ENCODE data around the gene NR2F2. TPM values are rescaled to one million over a fixed set of nuclear protein-coding genes. Genes with fewer than 3 reads are reported as not detected.

Gene NR2F2
- total RNA-seq, 5 donors from 2014 or later (not counting 1 experiment from before 2014, with no cell fraction given), result 0.32 to 0.53 (median 0.38) TPM; not detected in 2

DNA sequence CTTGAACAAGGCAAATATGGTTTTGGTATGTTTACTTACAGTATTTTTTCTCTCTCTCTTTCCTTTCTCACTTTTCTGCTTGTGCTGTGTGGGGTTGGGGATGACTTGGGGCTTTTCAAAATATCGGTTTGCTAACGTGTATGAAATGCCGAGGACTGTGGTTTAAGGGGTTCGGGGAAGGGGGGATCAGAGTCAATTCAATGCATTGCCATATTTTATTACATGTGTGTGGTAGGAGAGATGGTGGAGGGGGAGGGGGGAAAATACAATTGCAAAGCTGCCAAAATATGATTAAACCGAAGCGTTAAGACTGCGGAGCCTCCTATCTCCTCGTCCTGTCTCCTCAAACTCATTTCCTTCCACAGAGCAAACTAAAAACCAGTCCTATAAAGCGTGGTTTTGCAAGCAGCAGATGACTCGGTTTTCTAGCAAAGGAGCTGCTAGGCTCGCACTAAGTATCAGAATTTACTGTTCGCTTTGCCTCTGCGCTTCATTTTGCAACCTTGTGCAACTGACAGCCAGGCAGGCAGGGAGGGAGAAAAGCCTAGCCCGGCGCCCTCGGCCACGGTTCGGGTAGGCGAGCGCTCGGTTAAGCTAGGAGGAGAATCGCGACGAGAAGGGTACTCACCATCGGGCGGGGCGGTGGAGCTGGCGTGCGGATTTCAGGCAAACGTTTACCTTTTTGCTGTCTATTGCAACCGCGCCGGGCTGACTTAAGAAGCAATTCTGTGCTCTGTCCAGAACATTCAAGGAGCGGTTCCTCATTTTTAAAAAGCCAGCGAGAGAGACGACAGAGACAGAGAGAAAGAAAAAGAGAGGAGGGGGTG is 4.0 kb upstream of the NR2F2 start:
- H3K27ac ChIP-seq (ENCODE audit: low read length), result no peak overlapping the region

DNA sequence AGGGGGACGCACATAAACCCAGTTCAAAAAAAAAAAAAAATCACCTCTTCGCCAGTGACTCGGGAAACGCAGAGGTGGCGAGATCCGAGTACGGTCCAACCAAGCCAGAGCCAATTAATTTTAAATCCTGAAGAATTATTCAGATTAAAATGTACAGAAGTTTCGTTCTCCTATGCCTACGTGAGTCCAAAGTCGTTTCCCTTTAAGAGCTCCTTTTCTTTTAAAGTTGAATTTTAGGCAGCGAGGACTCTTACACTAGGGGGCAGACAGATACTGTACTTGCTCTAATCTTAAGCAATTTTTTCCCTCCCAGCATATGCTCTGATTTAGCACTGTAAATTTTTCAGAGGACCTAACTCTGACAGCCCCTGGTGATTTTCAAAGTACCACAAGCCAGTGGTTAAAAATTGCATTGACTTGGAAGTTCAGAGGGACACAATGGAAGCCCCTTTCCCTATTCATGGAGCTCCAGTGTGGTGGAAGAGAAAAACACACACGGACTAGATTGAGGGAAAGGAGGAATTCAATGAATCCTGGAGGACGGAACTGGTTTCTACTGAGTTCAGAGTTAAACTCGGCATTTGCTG is 3.3 kb upstream of the NR2F2 start:
- Mint-ChIP-seq H3K4me1 (peaks cover 17 to 21% (median 21%) of the 10 kb centered on the region in 3 donors), H3K27ac (no peak overlapping the region), H3K36me3 (no peaks in the 10 kb centered on the region), H3K9me3 (peaks cover 0 to 4% (median 0%) of the 10 kb centered on the region in 3 donors), H3K4me3 (peak overlapping the region in 1 of 3 donors; percentile 8), H3K27me3 (peaks cover 79 to 80% of the 10 kb centered on the region in 2 donors)
- WGBS (ENCODE audit: insufficient coverage), result 5% methylated on average over 3 of the region's 14 CpGs
- Histone ChIP-seq H3K36me3 (ENCODE audit: control insufficient read depth in 2 of 2, extremely low read depth in 1 of 2, insufficient read depth in 1 of 2, low read length in 1 of 2) (no peaks in the 10 kb centered on the region), H3K27ac (ENCODE audit: low read length) (no peak overlapping the region), H3K4me3 (ENCODE audit: control insufficient read depth in 1 of 2, extremely low read depth in 1 of 2, low read length in 1 of 2) (no peak overlapping the region), H3K27me3 (replicated peaks in 1 of 2; ENCODE audit: control insufficient read depth in 2 of 2, extremely low read depth in 1 of 2, insufficient read depth in 2 of 2, low read length in 1 of 2) (peaks cover 43 to 60% of the 10 kb centered on the region in 2 experiments), H3K4me1 (ENCODE audit: control insufficient read depth in 1 of 2, extremely low read depth in 1 of 2, insufficient read depth in 2 of 2, low read length in 2 of 2) (peaks cover 2 to 17% of the 10 kb centered on the region in 2 experiments), H3K9me3 (no peaks in the 10 kb centered on the region)
- POLR2A ChIA-PET, result no interaction called here
- DNase-seq (peak in 1 of 35 experiments; percentile 12), ATAC-seq (replicated peaks in 1 of 4) (no peak)
- CTCF ChIA-PET, result interaction anchor here in 1 of 2 donors (0.7 kb wide), 1 partner anchor 1844 kb away, joined by 5 read pairs; no protein-coding TSS in a partner anchor

More for the DNA sequence above, 4.0 kb upstream of the NR2F2 start:
- WGBS (ENCODE audit: insufficient coverage), result 8% methylated on average over 31 of the region's 36 CpGs
- Mint-ChIP-seq H3K4me1 (peaks cover 15 to 21% (median 19%) of the 10 kb centered on the region in 3 donors), H3K27me3 (peaks cover 78 to 81% of the 10 kb centered on the region in 2 donors), H3K4me3 (peak overlapping the region in 1 of 3 donors; percentile 8), H3K36me3 (no peaks in the 10 kb centered on the region), H3K9me3 (peaks cover 0 to 4% (median 0%) of the 10 kb centered on the region in 3 donors), H3K27ac (peak overlapping the region in 1 of 2 donors; percentile 59)
- H3K9me3 ChIP-seq, result no peaks in the 10 kb centered on the region
- peaks cover 42 to 61% of the 10 kb centered on the region in 2 experiments for H3K27me3 ChIP-seq (replicated peaks in 1 of 2; ENCODE audit: control insufficient read depth in 2 of 2, extremely low read depth in 1 of 2, insufficient read depth in 2 of 2, low read length in 1 of 2)
- H3K4me3 ChIP-seq (ENCODE audit: control insufficient read depth in 1 of 2, extremely low read depth in 1 of 2, low read length in 1 of 2), result no peak overlapping the region
- ATAC-seq (replicated peaks in 1 of 4) (no peak), DNase-seq (no peak)
- H3K36me3 ChIP-seq (ENCODE audit: control insufficient read depth in 2 of 2, extremely low read depth in 1 of 2, insufficient read depth in 1 of 2, low read length in 1 of 2), result no peaks in the 10 kb centered on the region
- CTCF ChIA-PET, result interaction anchor here in 1 of 2 donors (0.7 kb wide), 1 partner anchor 1845 kb away, joined by 5 read pairs; no protein-coding TSS in a partner anchor
- POLR2A ChIA-PET, result no interaction called here
- peaks cover 0 to 13% of the 10 kb centered on the region in 2 experiments for H3K4me1 ChIP-seq (ENCODE audit: control insufficient read depth in 1 of 2, extremely low read depth in 1 of 2, insufficient read depth in 2 of 2, low read length in 2 of 2)

DNA sequence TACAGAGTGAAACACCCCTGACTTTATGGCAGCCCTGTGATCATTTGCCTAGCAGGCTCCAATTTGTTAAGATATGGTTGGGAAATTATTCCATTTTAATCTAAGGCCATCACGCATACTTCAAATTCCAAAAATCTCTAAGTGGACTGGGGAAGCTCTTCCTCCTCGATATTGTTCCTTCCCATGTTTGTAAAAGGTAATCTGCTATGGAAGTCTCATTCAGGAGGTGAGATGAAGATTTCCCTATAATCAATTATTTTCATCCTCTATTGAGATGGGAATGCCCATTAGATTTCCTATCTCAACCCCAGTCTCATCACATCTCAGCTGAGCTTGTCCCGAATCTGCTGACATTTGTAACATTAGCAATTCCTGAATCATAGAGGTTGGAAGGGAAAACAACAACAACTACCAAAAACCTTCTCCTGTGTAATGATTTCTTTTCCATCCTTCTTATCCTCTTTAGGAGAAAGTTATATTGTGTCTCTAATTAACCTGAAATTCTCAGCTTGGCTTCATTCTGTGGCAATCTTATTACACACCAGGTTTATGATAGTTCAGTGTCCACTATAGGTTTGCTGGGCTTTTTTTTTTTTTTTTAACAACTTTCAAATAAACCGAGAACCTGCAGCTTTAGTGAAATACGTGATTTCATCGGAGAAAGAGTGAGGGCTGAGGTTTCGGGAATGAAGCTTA is 2.2 kb upstream of the NR2F2 start:
- peaks cover 78 to 85% of the 10 kb centered on the region in 2 donors for H3K27me3 Mint-ChIP-seq
- WGBS (ENCODE audit: insufficient coverage), result no CpG with 5 or more reads among the region's 7 CpGs
- peaks cover 0 to 7% (median 0%) of the 10 kb centered on the region in 3 donors for H3K9me3 Mint-ChIP-seq
- CTCF ChIA-PET, result interaction anchor here (0.6 to 1.2 kb wide), 5 partner anchors 9 to 1528 kb away, joined by 3 to 6 read pairs (median 4); no protein-coding TSS in a partner anchor
- no peak overlapping the region for H3K4me3 ChIP-seq (ENCODE audit: control insufficient read depth in 1 of 2, extremely low read depth in 1 of 2, low read length in 1 of 2)
- peaks cover 44 to 59% of the 10 kb centered on the region in 2 experiments for H3K27me3 ChIP-seq (replicated peaks in 1 of 2; ENCODE audit: control insufficient read depth in 2 of 2, extremely low read depth in 1 of 2, insufficient read depth in 2 of 2, low read length in 1 of 2)
- H3K4me1 Mint-ChIP-seq, result peaks cover 21 to 28% (median 27%) of the 10 kb centered on the region in 3 donors
- ATAC-seq (replicated peaks in 1 of 4), result no peak
- no peaks in the 10 kb centered on the region for H3K9me3 ChIP-seq
- no peak overlapping the region for H3K27ac Mint-ChIP-seq
- POLR2A ChIA-PET, result no interaction called here
- DNase-seq, result no peak
- H3K27ac ChIP-seq (ENCODE audit: low read length), result no peak overlapping the region
- H3K36me3 Mint-ChIP-seq, result no peaks in the 10 kb centered on the region
- no peaks in the 10 kb centered on the region for H3K36me3 ChIP-seq (ENCODE audit: control insufficient read depth in 2 of 2, extremely low read depth in 1 of 2, insufficient read depth in 1 of 2, low read length in 1 of 2)
- H3K4me1 ChIP-seq (ENCODE audit: control insufficient read depth in 1 of 2, extremely low read depth in 1 of 2, insufficient read depth in 2 of 2, low read length in 2 of 2), result peaks cover 5 to 27% of the 10 kb centered on the region in 2 experiments
- H3K4me3 Mint-ChIP-seq, result no peak overlapping the region

DNA sequence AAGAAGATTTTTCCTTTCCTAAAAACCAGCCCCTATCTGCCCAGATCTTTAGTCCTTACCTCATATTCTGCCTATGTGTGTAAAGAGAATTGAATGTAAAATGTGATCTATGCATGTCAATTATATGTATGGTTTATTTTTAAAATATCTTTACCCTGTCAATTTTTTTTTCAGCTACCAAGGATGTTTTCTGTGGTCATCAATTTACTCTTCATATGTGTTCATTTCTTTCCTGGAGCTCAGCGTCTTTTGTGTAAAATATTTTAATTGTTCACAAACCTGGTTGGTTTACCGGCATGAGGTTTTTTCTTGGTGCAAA is 1.7 kb upstream of the NR2F2 start:
- Histone ChIP-seq H3K27me3 (replicated peaks in 1 of 2; ENCODE audit: control insufficient read depth in 2 of 2, extremely low read depth in 1 of 2, insufficient read depth in 2 of 2, low read length in 1 of 2) (peaks cover 39 to 60% of the 10 kb centered on the region in 2 experiments), H3K4me1 (ENCODE audit: control insufficient read depth in 1 of 2, extremely low read depth in 1 of 2, insufficient read depth in 2 of 2, low read length in 2 of 2) (peaks cover 5 to 32% of the 10 kb centered on the region in 2 experiments), H3K36me3 (ENCODE audit: control insufficient read depth in 2 of 2, extremely low read depth in 1 of 2, insufficient read depth in 1 of 2, low read length in 1 of 2) (no peaks in the 10 kb centered on the region), H3K4me3 (ENCODE audit: control insufficient read depth in 1 of 2, extremely low read depth in 1 of 2, low read length in 1 of 2) (no peak overlapping the region), H3K27ac (ENCODE audit: low read length) (no peak overlapping the region), H3K9me3 (no peaks in the 10 kb centered on the region)
- POLR2A ChIA-PET, result no interaction called here
- Mint-ChIP-seq H3K27ac (no peak overlapping the region), H3K9me3 (peaks cover 0 to 7% (median 0%) of the 10 kb centered on the region in 3 donors), H3K27me3 (peaks cover 76 to 85% of the 10 kb centered on the region in 2 donors), H3K4me1 (peaks cover 24 to 32% (median 30%) of the 10 kb centered on the region in 3 donors), H3K36me3 (no peaks in the 10 kb centered on the region), H3K4me3 (peak overlapping the region in 1 of 3 donors; percentile 88)
- ATAC-seq (replicated peaks in 1 of 4) (no peak), DNase-seq (no peak)
- CTCF ChIA-PET, result interaction anchor here (0.6 to 1.2 kb wide), 4 partner anchors 8 to 285 kb away, joined by 4 to 6 read pairs (median 4); no protein-coding TSS in a partner anchor
- WGBS (ENCODE audit: insufficient coverage), result 20% methylated on average over 1 of the region's 2 CpGs

DNA sequence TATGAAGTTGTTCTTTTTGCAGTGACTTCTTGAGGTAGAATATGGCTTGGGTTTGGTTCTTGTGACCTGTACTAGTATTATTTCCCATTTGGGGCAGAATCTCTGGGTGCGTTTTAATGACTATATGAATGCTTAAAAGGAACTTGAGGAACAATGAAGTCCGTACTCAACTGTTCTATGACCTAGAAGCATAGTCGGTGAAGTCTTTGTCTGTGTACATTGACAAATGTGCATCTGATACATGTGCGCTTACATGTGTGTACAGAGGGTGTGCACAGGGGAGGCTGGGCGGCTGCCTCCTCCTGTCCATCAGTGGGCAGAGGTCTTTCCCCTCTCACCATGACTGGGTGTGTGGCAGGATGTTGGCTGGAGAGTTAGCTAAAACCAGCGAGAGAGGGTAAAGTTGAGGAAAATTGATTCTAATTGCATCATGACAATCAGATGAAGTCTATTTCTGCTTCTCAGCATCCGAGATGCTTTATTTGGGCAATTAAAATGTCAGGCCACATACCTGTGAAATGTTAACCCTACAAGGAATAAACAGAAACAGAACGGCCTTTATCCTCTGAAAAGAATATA is 1.0 kb upstream of the NR2F2 start:
- DNase-seq, result no peak
- Histone ChIP-seq H3K4me3 (ENCODE audit: control insufficient read depth in 1 of 2, extremely low read depth in 1 of 2, low read length in 1 of 2) (peak overlapping the region in 1 of 2 donors; percentile 62), H3K27me3 (replicated peaks in 1 of 2; ENCODE audit: control insufficient read depth in 2 of 2, extremely low read depth in 1 of 2, insufficient read depth in 2 of 2, low read length in 1 of 2) (peaks cover 33 to 60% of the 10 kb centered on the region in 2 experiments), H3K36me3 (ENCODE audit: control insufficient read depth in 2 of 2, extremely low read depth in 1 of 2, insufficient read depth in 1 of 2, low read length in 1 of 2) (no peaks in the 10 kb centered on the region), H3K27ac (ENCODE audit: low read length) (no peak overlapping the region), H3K9me3 (no peaks in the 10 kb centered on the region), H3K4me1 (ENCODE audit: control insufficient read depth in 1 of 2, extremely low read depth in 1 of 2, insufficient read depth in 2 of 2, low read length in 2 of 2) (peaks cover 5 to 33% of the 10 kb centered on the region in 2 experiments)
- Mint-ChIP-seq H3K4me3 (peak overlapping the region; percentile 35 to 88 (median 69)), H3K27ac (peak overlapping the region in 1 of 2 donors; percentile 33), H3K9me3 (peaks cover 0 to 7% (median 0%) of the 10 kb centered on the region in 3 donors), H3K4me1 (peaks cover 24 to 32% (median 30%) of the 10 kb centered on the region in 3 donors), H3K36me3 (no peaks in the 10 kb centered on the region), H3K27me3 (peaks cover 69 to 85% of the 10 kb centered on the region in 2 donors)
- no peak for ATAC-seq (replicated peaks in 1 of 4)
- CTCF ChIA-PET, result no interaction called here
- WGBS (ENCODE audit: insufficient coverage), result no CpG with 5 or more reads among the region's 8 CpGs
- POLR2A ChIA-PET, result no interaction called here

All from T-cell (primary cell).